ENCODE measurements around the gene BAIAP2L1.

DNA sequence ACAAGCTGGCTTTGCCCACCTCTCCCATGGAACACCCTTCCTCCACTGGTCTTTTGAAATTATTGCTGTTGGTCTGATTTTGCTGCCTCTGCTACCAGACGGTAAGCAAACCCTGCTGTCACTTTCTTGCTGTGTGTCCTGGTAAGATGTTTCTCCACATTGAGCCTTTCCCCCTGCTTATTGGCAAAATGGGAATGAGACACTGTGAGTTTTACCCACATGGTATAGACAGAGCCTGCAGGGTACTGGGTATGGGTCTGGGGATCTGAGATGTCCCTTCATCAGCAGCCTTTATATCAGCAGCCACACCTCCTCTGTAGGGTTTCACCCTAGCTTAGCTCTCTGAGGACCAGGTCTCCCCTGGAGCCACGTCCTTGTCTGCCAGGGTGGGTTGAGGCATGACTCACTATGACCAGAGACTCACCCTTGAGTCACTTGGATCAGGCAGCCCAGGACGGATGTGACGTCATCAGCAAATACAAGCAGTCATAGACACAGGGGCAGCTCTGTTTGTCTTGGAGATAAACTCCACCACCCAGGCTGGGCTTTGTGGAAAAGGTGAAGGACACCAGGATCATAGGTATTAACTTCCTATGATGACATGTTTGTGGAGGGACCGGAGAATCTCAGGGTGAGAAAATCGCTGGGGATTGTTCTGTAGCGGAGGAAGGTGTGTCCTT lies 17.9 kb upstream of the BAIAP2L1 start:
- TF ChIP-seq, protein P1, sequence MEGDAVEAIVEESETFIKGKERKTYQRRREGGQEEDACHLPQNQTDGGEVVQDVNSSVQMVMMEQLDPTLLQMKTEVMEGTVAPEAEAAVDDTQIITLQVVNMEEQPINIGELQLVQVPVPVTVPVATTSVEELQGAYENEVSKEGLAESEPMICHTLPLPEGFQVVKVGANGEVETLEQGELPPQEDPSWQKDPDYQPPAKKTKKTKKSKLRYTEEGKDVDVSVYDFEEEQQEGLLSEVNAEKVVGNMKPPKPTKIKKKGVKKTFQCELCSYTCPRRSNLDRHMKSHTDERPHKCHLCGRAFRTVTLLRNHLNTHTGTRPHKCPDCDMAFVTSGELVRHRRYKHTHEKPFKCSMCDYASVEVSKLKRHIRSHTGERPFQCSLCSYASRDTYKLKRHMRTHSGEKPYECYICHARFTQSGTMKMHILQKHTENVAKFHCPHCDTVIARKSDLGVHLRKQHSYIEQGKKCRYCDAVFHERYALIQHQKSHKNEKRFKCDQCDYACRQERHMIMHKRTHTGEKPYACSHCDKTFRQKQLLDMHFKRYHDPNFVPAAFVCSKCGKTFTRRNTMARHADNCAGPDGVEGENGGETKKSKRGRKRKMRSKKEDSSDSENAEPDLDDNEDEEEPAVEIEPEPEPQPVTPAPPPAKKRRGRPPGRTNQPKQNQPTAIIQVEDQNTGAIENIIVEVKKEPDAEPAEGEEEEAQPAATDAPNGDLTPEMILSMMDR (conservative IDR thresholded peaks at IDR 0.05 in 1 of 2, IDR thresholded peaks at IDR 0.05 in 1 of 2; ENCODE audit: low read depth in 1 of 2, low read length in 2 of 2): no peak
- TF ChIP-seq EZH2 (IDR thresholded peaks at IDR 0.05; ENCODE audit: low read length, missing control alignments): no peak
